ENCODE measurements around the gene KLF4. TPM values are rescaled to one million over a fixed set of nuclear protein-coding genes. Genes with fewer than 3 reads are reported as not detected.

Gene KLF4
- polyA plus RNA-seq, 1 of the 3 experiments (the other 2 are of a cell fraction), result 7.2 TPM

DNA sequence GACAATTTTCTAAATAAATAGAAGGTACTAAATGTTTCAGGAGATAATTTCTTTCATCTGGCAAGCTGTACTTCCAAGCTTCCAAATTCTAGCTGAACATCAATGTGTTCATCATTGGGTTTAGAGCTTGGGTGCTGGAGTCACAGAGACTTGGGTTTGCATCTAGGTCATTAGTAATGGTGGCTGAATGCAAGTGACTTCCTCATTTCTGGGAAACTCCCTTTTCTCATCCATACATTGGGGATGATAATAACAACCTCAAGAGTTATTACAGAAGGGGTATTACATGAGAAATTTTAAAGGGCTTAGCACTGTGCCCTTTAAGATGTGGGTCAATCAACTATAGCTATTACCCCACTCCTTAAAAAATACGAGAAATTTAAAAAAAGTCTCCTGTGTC, 41.1 kb upstream of the KLF4 start:
- CTCF ChIA-PET, result no interaction called here
- WGBS (ENCODE audit: low lambda C conversion rate), result 18% methylated on average over 1 of the region's 1 CpG
- POLR2A ChIA-PET, result no interaction called here

DNA sequence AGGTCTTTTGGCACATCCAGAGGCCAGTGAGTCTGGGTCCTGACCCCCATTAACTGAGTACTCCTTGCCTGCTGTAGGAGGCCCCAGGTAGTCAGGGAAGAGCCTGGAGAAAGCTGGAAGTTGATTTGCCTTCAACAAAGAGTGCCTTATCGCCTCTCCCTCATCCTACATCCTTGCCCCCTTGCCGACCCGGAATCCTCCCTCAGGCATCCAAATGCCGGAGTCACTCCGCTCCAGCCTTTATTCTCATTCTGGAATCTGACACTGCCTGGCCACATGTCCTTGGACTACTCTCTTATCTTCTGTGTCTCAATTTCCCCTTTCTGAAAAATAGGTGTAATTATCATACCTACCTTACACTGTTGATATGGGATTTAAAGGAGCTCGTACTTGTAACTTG, 39.1 kb upstream of the KLF4 start:
- no peaks in the 10 kb centered on the region for H3K4me1 ChIP-seq (ENCODE audit: control insufficient read depth in 1 of 2, insufficient read depth in 2 of 2, low read depth in 1 of 2, low read length in 1 of 2)
- no peaks in the 10 kb centered on the region for H3K9me2 ChIP-seq
- H3K27me3 ChIP-seq (ENCODE audit: insufficient read depth), result peaks cover 6% of the 10 kb centered on the region; the same call in 1 of the 2 replicates
- H4K20me1 ChIP-seq (ENCODE audit: insufficient read depth), result no peaks in the 10 kb centered on the region
- no peaks in the 10 kb centered on the region for H3K36me3 ChIP-seq (replicated peaks in 1 of 2; ENCODE audit: control insufficient read depth in 1 of 2, insufficient read depth in 2 of 2, low read length in 1 of 2)
- no peaks in the 10 kb centered on the region for H3F3A ChIP-seq (replicated peaks; ENCODE audit: insufficient read depth)
- H3K9me3 ChIP-seq, result no peaks in the 10 kb centered on the region
- H3K4me2 ChIP-seq, result no peak overlapping the region
- 39% methylated on average over 6 of the region's 6 CpGs for WGBS (ENCODE audit: low lambda C conversion rate)
- no peaks in the 10 kb centered on the region for H3K79me2 ChIP-seq (ENCODE audit: insufficient read depth)
- TF ChIP-seq ELF1 (IDR thresholded peaks at IDR 0.05) (no peak), GABPA (IDR thresholded peaks at IDR 0.05; ENCODE audit: low read depth) (no peak), TCF12 (IDR thresholded peaks at IDR 0.05) (no peak), JUND (IDR thresholded peaks at IDR 0.05) (no peak)
- TF ChIP-seq, protein P1, sequence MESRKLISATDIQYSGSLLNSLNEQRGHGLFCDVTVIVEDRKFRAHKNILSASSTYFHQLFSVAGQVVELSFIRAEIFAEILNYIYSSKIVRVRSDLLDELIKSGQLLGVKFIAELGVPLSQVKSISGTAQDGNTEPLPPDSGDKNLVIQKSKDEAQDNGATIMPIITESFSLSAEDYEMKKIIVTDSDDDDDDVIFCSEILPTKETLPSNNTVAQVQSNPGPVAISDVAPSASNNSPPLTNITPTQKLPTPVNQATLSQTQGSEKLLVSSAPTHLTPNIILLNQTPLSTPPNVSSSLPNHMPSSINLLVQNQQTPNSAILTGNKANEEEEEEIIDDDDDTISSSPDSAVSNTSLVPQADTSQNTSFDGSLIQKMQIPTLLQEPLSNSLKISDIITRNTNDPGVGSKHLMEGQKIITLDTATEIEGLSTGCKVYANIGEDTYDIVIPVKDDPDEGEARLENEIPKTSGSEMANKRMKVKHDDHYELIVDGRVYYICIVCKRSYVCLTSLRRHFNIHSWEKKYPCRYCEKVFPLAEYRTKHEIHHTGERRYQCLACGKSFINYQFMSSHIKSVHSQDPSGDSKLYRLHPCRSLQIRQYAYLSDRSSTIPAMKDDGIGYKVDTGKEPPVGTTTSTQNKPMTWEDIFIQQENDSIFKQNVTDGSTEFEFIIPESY (IDR thresholded peaks at IDR 0.05; ENCODE audit: borderline replicate concordance, low read depth), result no peak
- no peak for DNase-seq
- H3K9ac ChIP-seq, result no peak overlapping the region
- H3K27ac ChIP-seq (ENCODE audit: low read depth in 2 of 2, low read length in 1 of 2), result no peak overlapping the region
- H2AFZ ChIP-seq (ENCODE audit: low read depth), result no peak overlapping the region
- ChIA-PET CTCF (no interaction called here), POLR2A (no interaction called here)
- H3K4me3 ChIP-seq (ENCODE audit: low read depth in 2 of 2, low read length in 1 of 2), result no peak overlapping the region

More for the DNA sequence above, 41.1 kb upstream of the KLF4 start:
- no peak for DNase-seq
- H3K9ac ChIP-seq, result no peak overlapping the region
- no peaks in the 10 kb centered on the region for H3K79me2 ChIP-seq (ENCODE audit: insufficient read depth)
- no peak overlapping the region for H3K4me2 ChIP-seq
- no peaks in the 10 kb centered on the region for H3K4me1 ChIP-seq (ENCODE audit: control insufficient read depth in 1 of 2, insufficient read depth in 2 of 2, low read depth in 1 of 2, low read length in 1 of 2)
- TF ChIP-seq ELF1 (IDR thresholded peaks at IDR 0.05) (no peak), NRF1 (IDR thresholded peaks at IDR 0.05; ENCODE audit: low read depth, low read length) (no peak), GATA2 (CRISPR knock-in tag; IDR thresholded peaks at IDR 0.05) (no peak), JUND (IDR thresholded peaks at IDR 0.05) (no peak), EZH2phosphoT487 (IDR thresholded peaks at IDR 0.05; ENCODE audit: borderline replicate concordance, low read depth) (no peak), FOSL2 (IDR thresholded peaks at IDR 0.05; ENCODE audit: borderline replicate concordance, low read depth) (no peak), RCOR1 (IDR thresholded peaks at IDR 0.05; ENCODE audit: low read length) (no peak)
- TF ChIP-seq, protein P2, sequence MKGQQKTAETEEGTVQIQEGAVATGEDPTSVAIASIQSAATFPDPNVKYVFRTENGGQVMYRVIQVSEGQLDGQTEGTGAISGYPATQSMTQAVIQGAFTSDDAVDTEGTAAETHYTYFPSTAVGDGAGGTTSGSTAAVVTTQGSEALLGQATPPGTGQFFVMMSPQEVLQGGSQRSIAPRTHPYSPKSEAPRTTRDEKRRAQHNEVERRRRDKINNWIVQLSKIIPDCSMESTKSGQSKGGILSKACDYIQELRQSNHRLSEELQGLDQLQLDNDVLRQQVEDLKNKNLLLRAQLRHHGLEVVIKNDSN (IDR thresholded peaks at IDR 0.05; ENCODE audit: borderline replicate concordance, low read depth), result no peak
- H3K27ac ChIP-seq (ENCODE audit: low read depth in 2 of 2, low read length in 1 of 2), result no peak overlapping the region
- H3F3A ChIP-seq (replicated peaks; ENCODE audit: insufficient read depth), result no peaks in the 10 kb centered on the region
- H3K36me3 ChIP-seq (replicated peaks in 1 of 2; ENCODE audit: control insufficient read depth in 1 of 2, insufficient read depth in 2 of 2, low read length in 1 of 2), result no peaks in the 10 kb centered on the region
- H3K9me2 ChIP-seq, result no peaks in the 10 kb centered on the region
- peaks cover 6% of the 10 kb centered on the region; the same call in 1 of the 2 replicates for H3K27me3 ChIP-seq (ENCODE audit: insufficient read depth)
- H4K20me1 ChIP-seq (ENCODE audit: insufficient read depth), result no peaks in the 10 kb centered on the region
- no peaks in the 10 kb centered on the region for H3K9me3 ChIP-seq
- no peak overlapping the region for H2AFZ ChIP-seq (ENCODE audit: low read depth)
- no peak overlapping the region for H3K4me3 ChIP-seq (ENCODE audit: low read depth in 2 of 2, low read length in 1 of 2)
